ENCODE data around the gene TSPAN18. TPM values are rescaled to one million over a fixed set of nuclear protein-coding genes. Genes with fewer than 3 reads are reported as not detected.

The TSPAN18 gene
- total and polyA plus RNA-seq, 2 of the 4 experiments (the other 2 are of a cell fraction), result 0.36 to 1.1 TPM

GRCh38 chr11:44747836-44748235 lies 21.1 kb downstream of the TSPAN18 start:
- Histone ChIP-seq H2BK5ac (ENCODE audit: low read depth, low read length, poor library complexity, severe bottlenecking) (no peak overlapping the region), H3K27me3 (ENCODE audit: control insufficient read depth, insufficient read depth, low read length) (peaks cover 12% of the 10 kb centered on the region; the same call in 1 of the 2 replicates), H2BK120ac (ENCODE audit: low read depth, low read length) (no peak overlapping the region), H3K36me3 (ENCODE audit: control insufficient read depth, insufficient read depth, low read length) (no peaks in the 10 kb centered on the region), H3K56ac (ENCODE audit: extremely low read depth, insufficient read depth, low read length) (no peak overlapping the region), H2AK5ac (ENCODE audit: low read depth, low read length) (no peak overlapping the region), H3K27ac (ENCODE audit: insufficient read depth, low read length) (no peak overlapping the region), H3K4me1 (ENCODE audit: control insufficient read depth, insufficient read depth, low read length) (peaks cover 6% of the 10 kb centered on the region; the same call in 1 of the 2 replicates), H3K9me3 (ENCODE audit: control insufficient read depth, insufficient read depth, low read length) (no peaks in the 10 kb centered on the region), H4K20me1 (ENCODE audit: insufficient read depth, low read length) (no peaks in the 10 kb centered on the region), H2BK20ac (ENCODE audit: low read depth, low read length) (no peak overlapping the region), H3K9me1 (ENCODE audit: insufficient read depth, low read length) (no peaks in the 10 kb centered on the region), H3K4ac (ENCODE audit: low read depth, low read length) (no peak overlapping the region), H3K9ac (ENCODE audit: low read depth, low read length) (no peak overlapping the region), H4K91ac (ENCODE audit: insufficient read depth, low read depth, low read length) (no peak overlapping the region), H3K18ac (ENCODE audit: low read depth, low read length) (no peak overlapping the region), H3K79me1 (ENCODE audit: low read depth in 1 of 2, low read length in 2 of 2) (no peaks in the 10 kb centered on the region), H3K4me3 (ENCODE audit: insufficient read depth, low read depth, low read length) (no peak overlapping the region), H2AFZ (replicated peaks; ENCODE audit: low read length, poor library complexity) (no peak overlapping the region), H3K23ac (ENCODE audit: low read depth, low read length) (no peak overlapping the region), H2AK9ac (replicated peaks; ENCODE audit: low read depth, low read length, poor library complexity) (no peak overlapping the region), H3K14ac (replicated peaks; ENCODE audit: low read depth, low read length) (no peak overlapping the region), H3K4me2 (ENCODE audit: low read depth, low read length) (no peak overlapping the region), H4K8ac (ENCODE audit: low read depth in 2 of 2, low read length in 2 of 2) (no peak overlapping the region), H2BK15ac (ENCODE audit: low read depth, low read length) (no peak overlapping the region), H4K5ac (ENCODE audit: low read depth, low read length) (no peak overlapping the region)
- dilution Hi-C loops (cut with HindIII; ENCODE audit: low sequenced_read_pairs, unreplicated experiment), result no loop called here
- WGBS, 2 experiments (ENCODE audit: extremely low coverage in 2 of 2, insufficient read length in 1 of 2), result 100% methylated on average over 1 of the region's 5 CpGs; no CpG with 5 or more reads in 1 of the 2 experiments
- in situ Hi-C loops (cut with MboI; ENCODE audit: low sequenced_read_pairs), result no loop called here
- BruUV-seq (replicated peaks), result no TSS peak
- CTCF ChIA-PET, result no interaction called here
- ATAC-seq (ENCODE audit: low read depth), result no peak
- POLR2A ChIA-PET (ENCODE audit: unreplicated experiment), result no interaction called here
- TF ChIP-seq CHD1 (IDR thresholded peaks at IDR 0.05; ENCODE audit: low read depth, low read length) (no peak), MAFK (IDR thresholded peaks at IDR 0.05; ENCODE audit: low read depth, low read length) (no peak), RFX5 (IDR thresholded peaks at IDR 0.05; ENCODE audit: low read depth, low read length) (no peak), CEBPB (IDR thresholded peaks at IDR 0.05; ENCODE audit: low read depth, low read length) (no peak), CTCF (conservative IDR thresholded peaks at IDR 0.05; ENCODE audit: low read depth, low read length) (no peak), RCOR1 (IDR thresholded peaks at IDR 0.05; ENCODE audit: insufficient replicate concordance, low read length) (no peak), ELK1 (IDR thresholded peaks at IDR 0.05; ENCODE audit: borderline replicate concordance, low read depth, low read length) (no peak), MXI1 (IDR thresholded peaks at IDR 0.05; ENCODE audit: borderline replicate concordance, low read depth, low read length) (no peak), NFE2L2 (IDR thresholded peaks at IDR 0.05; ENCODE audit: low read depth, low read length) (no peak)
- intact Hi-C loops (cut with micrococcal nuclease), result no loop called here
- DNase-seq, result no peak

Measured in IMR-90 (cell line).